Sigmoid colon (tissue), 7 donors: ENCODE results near the gene TBCD. TPM values are rescaled to one million over a fixed set of nuclear protein-coding genes. Genes with fewer than 3 reads are reported as not detected.

Experiments
- DNase-seq: peaks from one replicate; pipeline ENCODE4 v3.0.0-alpha.2; 2019
- H3K27ac ChIP-seq, 4 donors: fragments of 200-600 bp; sonication (generic); one replicate each; pipeline ENCODE4 v1.5.1; 2016 to 2019; ENCODE audit warnings: mild to moderate bottlenecking in 1 of 4
- H3K27me3 ChIP-seq, 3 donors: fragments of 200-600 bp; sonication (generic); one replicate each; pipeline ENCODE4 v1.5.1; 2019; ENCODE audit warnings: mild to moderate bottlenecking in 1 of 3
- H3K36me3 ChIP-seq, 4 donors: fragments of 200-600 bp; sonication (generic); one replicate each; pipeline ENCODE4 v1.5.1; 2016 to 2019
- H3K4me1 ChIP-seq, 4 donors: fragments of 200-600 bp; sonication (generic); one replicate each; pipeline ENCODE4 v1.5.1; 2017 to 2019
- H3K4me3 ChIP-seq, 4 donors: fragments of 200-600 bp; sonication (generic); one replicate each; pipeline ENCODE4 v1.5.1; 2017 to 2019; ENCODE audit warnings: mild to moderate bottlenecking in 2 of 4, moderate library complexity in 1 of 4
- H3K9me3 ChIP-seq, 4 donors: fragments of 200-600 bp in 3 of 4; sonication (generic) in 3 of 4; one replicate each; pipeline versions ENCODE4 v1.5.1 to v1.6.1; 2013 to 2019
- EP300 ChIP-seq, 4 donors: sonication (generic); formaldehyde crosslinking; IDR thresholded peaks; one replicate each; pipeline ENCODE4 v1.6.1; 2017; ENCODE audit warnings: antibody characterized with exemption in 4 of 4
- POLR2A ChIP-seq, 2 donors: fragments of 450-650 bp; IDR thresholded peaks; one replicate each; pipeline ENCODE4 v1.6.1; 2016; ENCODE audit warnings: antibody characterized with exemption in 2 of 2, mild to moderate bottlenecking in 2 of 2, moderate library complexity in 2 of 2
- POLR2AphosphoS5 ChIP-seq, 4 donors: sonication (generic); formaldehyde crosslinking; IDR thresholded peaks; one replicate each; pipeline ENCODE4 v1.6.1; 2017; ENCODE audit warnings: antibody characterized with exemption in 4 of 4
- WGBS, 2 donors: extraction: QIAGEN DNeasy Blood & Tissue Kit; methylation state at CpG; one replicate each; pipeline ENCODE4 v1.1.7; 2013; 5-methylcytosine and 5-hydroxymethylcytosine counted together
- intact Hi-C: fragments of 100-400 bp; cut with DNase I; formaldehyde crosslinking; loops from one replicate; pipeline ENCODE4 v1.15.1; 2023
- polyA plus RNA-seq, 3 donors: library from polyadenylated mRNA; stranded (reverse); fragments of 200-250 nt; gene quantifications; one replicate each; pipeline ENCODE4 v1.2.3, GENCODE V29; 2013
- total RNA-seq, 4 donors: library from RNA; depleted of rRNA; stranded (reverse); fragments of >200 nt; gene quantifications; one replicate each; pipeline ENCODE4 v1.1.0, GENCODE V29; 2016
- TF ChIP-seq, protein P1 (sequence below), 4 experiments: fragments of 450-650 bp in 3 of 4; fragments of 200-600 bp in 1 of 4; IDR thresholded peaks; one replicate each; pipeline ENCODE4 v1.5.1; 2016 to 2019; ENCODE audit warnings: antibody characterized with exemption in 4 of 4, mild to moderate bottlenecking in 3 of 4, moderate library complexity in 2 of 4
- donor health status: healthy with polysubstance abuse.
- donor health status: Bipolar disorder and iron deficiency.
- donor health status: healthy.

TBCD gene
- total and polyA plus RNA-seq, 7 donors: 11.1 to 77.4 (median 34.2) TPM

GRCh38 chr17:82888583-82889495 is 137.0 kb downstream of the TBCD start:
- H3K4me1 ChIP-seq: peaks cover 0 to 5% (median 0%) of the 10 kb centered on the region in 4 donors
- WGBS, 2 donors: 40 to 74% methylated on average over 30 of the region's 30 CpGs
- H3K27me3 ChIP-seq: no peaks in the 10 kb centered on the region
- intact Hi-C loops: no loop called here
- H3K27ac ChIP-seq: peak overlapping the region in 1 of 4 donors; percentile 42
- no peak for DNase-seq
- no peaks in the 10 kb centered on the region for H3K9me3 ChIP-seq
- no peak overlapping the region for H3K4me3 ChIP-seq
- TF ChIP-seq EP300 (IDR thresholded peaks at IDR 0.05) (no peak), POLR2AphosphoS5 (IDR thresholded peaks at IDR 0.05) (no peak), POLR2A (IDR thresholded peaks at IDR 0.05) (no peak)
- TF ChIP-seq, protein P1, sequence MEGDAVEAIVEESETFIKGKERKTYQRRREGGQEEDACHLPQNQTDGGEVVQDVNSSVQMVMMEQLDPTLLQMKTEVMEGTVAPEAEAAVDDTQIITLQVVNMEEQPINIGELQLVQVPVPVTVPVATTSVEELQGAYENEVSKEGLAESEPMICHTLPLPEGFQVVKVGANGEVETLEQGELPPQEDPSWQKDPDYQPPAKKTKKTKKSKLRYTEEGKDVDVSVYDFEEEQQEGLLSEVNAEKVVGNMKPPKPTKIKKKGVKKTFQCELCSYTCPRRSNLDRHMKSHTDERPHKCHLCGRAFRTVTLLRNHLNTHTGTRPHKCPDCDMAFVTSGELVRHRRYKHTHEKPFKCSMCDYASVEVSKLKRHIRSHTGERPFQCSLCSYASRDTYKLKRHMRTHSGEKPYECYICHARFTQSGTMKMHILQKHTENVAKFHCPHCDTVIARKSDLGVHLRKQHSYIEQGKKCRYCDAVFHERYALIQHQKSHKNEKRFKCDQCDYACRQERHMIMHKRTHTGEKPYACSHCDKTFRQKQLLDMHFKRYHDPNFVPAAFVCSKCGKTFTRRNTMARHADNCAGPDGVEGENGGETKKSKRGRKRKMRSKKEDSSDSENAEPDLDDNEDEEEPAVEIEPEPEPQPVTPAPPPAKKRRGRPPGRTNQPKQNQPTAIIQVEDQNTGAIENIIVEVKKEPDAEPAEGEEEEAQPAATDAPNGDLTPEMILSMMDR (IDR thresholded peaks at IDR 0.05): no peak
- peaks cover 0 to 17% (median 0%) of the 10 kb centered on the region in 4 donors for H3K36me3 ChIP-seq

DNA sequence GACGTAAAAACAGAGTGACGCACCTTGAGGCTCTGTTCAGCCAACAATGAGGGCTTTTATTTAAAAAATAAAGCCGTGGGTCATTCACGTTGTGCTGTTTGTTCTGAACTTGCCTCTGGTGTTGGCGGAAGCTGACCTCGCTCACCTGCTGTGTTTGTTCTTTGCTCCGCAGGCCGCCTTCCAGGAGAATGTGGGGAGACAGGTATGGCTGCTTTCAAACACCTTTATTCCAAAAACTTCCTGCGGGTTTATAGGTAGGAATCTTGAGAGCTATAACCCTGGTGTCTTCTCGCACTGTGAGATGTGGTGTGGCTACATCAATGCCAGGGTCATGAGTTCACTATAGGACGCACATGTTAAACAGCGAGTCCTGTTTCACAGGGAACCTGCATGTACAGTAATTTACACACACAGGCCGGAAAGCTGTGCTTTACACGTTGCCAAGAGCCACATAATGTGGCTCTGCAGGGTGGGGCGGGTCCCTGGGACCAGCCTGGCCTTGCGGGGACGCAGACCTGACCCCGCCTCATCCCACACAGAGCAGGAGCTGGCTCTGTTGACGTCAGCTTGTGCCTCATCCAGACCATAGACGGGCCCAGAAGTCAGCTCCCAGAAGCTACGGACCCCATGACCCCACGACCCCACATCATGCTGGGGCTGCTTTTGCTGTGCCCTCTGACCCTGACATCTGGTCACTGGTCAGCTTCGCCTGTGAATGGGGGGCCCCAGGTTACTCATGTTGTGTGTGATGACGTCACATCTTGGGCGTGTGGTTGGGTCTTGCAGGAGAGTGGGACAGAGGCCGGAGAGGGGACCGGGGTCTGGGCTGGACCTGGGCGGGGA is 137.9 kb downstream of the TBCD start:
- 32 to 73% methylated on average over 28 of the region's 28 CpGs for WGBS, 2 donors
- peaks cover 0 to 17% (median 2%) of the 10 kb centered on the region in 4 donors for H3K36me3 ChIP-seq
- H3K4me1 ChIP-seq: peaks cover 0 to 10% (median 0%) of the 10 kb centered on the region in 4 donors
- H3K27ac ChIP-seq: peak overlapping the region in 1 of 4 donors; percentile 60
- no peaks in the 10 kb centered on the region for H3K9me3 ChIP-seq
- no peak for TF ChIP-seq POLR2A (IDR thresholded peaks at IDR 0.05)
- TF ChIP-seq EP300 (IDR thresholded peaks at IDR 0.05): no peak
- no peak for TF ChIP-seq POLR2AphosphoS5 (IDR thresholded peaks at IDR 0.05)
- TF ChIP-seq, protein P1 (IDR thresholded peaks at IDR 0.05): no peak
- no peak for DNase-seq
- intact Hi-C loops: no loop called here
- no peak overlapping the region for H3K4me3 ChIP-seq
- no peaks in the 10 kb centered on the region for H3K27me3 ChIP-seq

GRCh38 chr17:82890339-82890730 is 138.5 kb downstream of the TBCD start:
- peak overlapping the region in 1 of 4 donors; percentile 60 for H3K27ac ChIP-seq
- WGBS, 2 donors: 83 to 90% methylated on average over 18 of the region's 18 CpGs

DNA sequence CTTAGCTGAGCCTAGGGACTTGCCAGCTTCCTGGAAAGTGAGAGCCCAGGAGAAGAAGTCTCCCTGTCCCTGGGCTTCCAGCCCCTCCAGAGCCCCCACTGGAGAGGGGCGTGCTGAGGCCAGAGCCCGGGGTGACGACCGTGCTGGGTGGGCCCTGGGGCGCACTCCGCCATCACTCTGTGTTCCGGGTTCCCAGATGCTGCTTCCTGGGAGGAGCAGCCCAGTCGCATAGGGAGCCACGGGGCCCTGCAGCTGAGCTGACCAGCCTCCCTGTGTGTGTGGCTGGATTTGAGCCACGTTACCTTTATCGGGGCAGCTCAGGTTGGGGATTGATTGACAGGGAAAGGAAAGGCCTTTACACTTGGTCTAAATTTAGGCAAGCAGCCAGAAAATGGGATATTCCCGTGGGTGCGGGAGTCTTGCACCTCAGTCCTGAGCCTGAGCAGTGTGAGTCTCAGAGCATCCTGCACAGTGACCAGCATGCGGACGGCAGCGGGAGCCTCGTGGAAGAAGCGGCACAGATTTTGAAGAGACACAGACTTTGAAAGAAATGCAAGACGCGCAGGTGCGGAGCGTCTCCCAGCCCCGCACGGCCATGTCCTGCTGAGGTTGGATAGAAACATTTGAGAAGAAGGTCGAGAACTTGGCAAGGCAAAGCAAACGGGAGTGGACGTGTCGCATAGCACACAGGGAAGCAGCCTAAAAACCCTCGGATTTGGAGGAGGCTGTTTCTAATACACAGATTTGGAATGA is 139.2 kb downstream of the TBCD start:
- H3K4me1 ChIP-seq: peaks cover 0 to 10% (median 0%) of the 10 kb centered on the region in 4 donors
- no peaks in the 10 kb centered on the region for H3K27me3 ChIP-seq
- intact Hi-C loops: no loop called here
- DNase-seq: no peak
- 95% methylated on average over 29 of the region's 29 CpGs for WGBS, 2 donors
- H3K36me3 ChIP-seq: peaks cover 0 to 17% (median 2%) of the 10 kb centered on the region in 4 donors
- H3K4me3 ChIP-seq: no peak overlapping the region
- peak overlapping the region in 1 of 4 donors; percentile 60 for H3K27ac ChIP-seq
- TF ChIP-seq POLR2A (IDR thresholded peaks at IDR 0.05): no peak
- TF ChIP-seq, protein P1 (IDR thresholded peaks at IDR 0.05): no peak
- TF ChIP-seq EP300 (IDR thresholded peaks at IDR 0.05): no peak
- TF ChIP-seq POLR2AphosphoS5 (IDR thresholded peaks at IDR 0.05): no peak
- H3K9me3 ChIP-seq: no peaks in the 10 kb centered on the region

More at GRCh38 chr17:82890339-82890730, 138.5 kb downstream of the TBCD start:
- no peak overlapping the region for H3K4me3 ChIP-seq
- no peak for DNase-seq
- intact Hi-C loops: no loop called here
- TF ChIP-seq, protein P1 (IDR thresholded peaks at IDR 0.05): no peak
- TF ChIP-seq POLR2A (IDR thresholded peaks at IDR 0.05) (no peak), POLR2AphosphoS5 (IDR thresholded peaks at IDR 0.05) (no peak), EP300 (IDR thresholded peaks at IDR 0.05) (no peak)
- H3K36me3 ChIP-seq: peaks cover 0 to 17% (median 2%) of the 10 kb centered on the region in 4 donors
- H3K4me1 ChIP-seq: peaks cover 0 to 10% (median 0%) of the 10 kb centered on the region in 4 donors
- H3K27me3 ChIP-seq: no peaks in the 10 kb centered on the region
- H3K9me3 ChIP-seq: no peaks in the 10 kb centered on the region
